ENCODE data around the gene DNER.

GRCh38 chr2:229408356-229408755, 306.0 kb downstream of the DNER start:
- TF ChIP-seq EZH2 (IDR thresholded peaks at IDR 0.05; ENCODE audit: insufficient read depth, poor library complexity, severe bottlenecking), result no peak
- TF ChIP-seq EZH2phosphoT487 (IDR thresholded peaks at IDR 0.05; ENCODE audit: insufficient read depth, low read depth), result no peak

All from GM23248 (cell line).